GM19452 (cell line): ENCODE data around the gene TRPM2.
"Not testable (repeated sequence)": the region's sequence is repeated elsewhere in the genome, so short reads cannot be mapped to it uniquely, and the experiment has no call there.

Experiments used
- ATAC-seq: cut with Tn5 transposase; IDR thresholded peaks from one replicate; pipeline ENCODE4 v1.9.1; 2021; ENCODE audit not compliant: unreplicated experiment

The TRPM2 gene

DNA sequence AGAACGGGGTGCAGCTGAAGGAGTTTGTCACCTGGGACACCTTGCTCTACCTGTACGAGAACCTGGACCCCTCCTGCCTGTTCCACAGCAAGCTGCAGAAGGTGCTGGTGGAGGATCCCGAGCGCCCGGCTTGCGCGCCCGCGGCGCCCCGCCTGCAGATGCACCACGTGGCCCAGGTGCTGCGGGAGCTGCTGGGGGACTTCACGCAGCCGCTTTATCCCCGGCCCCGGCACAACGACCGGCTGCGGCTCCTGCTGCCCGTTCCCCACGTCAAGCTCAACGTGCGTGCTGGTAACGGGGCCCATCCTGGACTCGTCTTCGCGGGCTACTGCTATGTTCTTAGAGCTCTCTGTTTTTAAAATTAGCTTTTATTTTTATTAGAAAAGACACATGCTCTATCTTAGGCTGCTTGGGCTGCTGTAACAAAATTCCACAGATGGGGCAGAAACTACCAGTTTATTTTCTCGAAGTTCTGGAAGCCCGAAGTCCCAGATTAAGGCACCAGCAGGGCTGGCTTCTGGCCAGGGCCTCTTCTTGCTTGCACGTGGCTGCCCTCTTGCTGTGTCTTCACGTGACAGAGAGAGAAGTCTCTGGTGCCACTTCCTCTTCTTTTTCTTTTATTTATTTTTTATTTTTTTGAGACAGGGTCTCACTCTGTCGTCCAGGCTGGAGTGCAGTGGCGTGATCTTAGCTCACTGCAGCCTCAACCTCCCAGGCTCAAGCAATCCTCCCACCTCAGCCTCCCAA lies 38.1 kb downstream of the TRPM2 start:
- ATAC-seq = no peak

DNA sequence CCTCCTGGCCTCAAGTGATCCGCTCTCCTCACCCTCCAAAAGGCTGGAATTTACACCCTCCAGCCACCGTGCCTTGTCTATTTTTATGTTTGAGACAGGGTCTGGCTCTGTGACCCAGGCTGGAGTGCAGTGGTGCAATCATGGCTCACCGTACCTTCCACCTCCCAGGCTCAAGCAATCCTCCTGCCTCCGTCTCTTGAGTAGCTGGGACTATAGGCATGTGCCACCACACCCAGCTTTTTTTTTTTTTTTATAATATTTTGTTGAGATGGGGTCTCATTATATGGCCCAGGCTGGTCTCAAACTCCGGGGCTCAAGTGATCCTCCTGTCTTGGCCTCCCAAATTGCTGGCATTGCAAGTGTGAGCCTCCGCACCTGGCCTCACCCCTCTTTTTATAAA lies 38.8 kb downstream of the TRPM2 start:
- ATAC-seq = no peak

- ATAC-seq = no peak
Measured at GRCh38 chr21:44392916-44393315, 39.5 kb downstream of the TRPM2 start.

GRCh38 chr21:44394733-44395132 lies 41.3 kb downstream of the TRPM2 start:
- no peak for ATAC-seq

DNA sequence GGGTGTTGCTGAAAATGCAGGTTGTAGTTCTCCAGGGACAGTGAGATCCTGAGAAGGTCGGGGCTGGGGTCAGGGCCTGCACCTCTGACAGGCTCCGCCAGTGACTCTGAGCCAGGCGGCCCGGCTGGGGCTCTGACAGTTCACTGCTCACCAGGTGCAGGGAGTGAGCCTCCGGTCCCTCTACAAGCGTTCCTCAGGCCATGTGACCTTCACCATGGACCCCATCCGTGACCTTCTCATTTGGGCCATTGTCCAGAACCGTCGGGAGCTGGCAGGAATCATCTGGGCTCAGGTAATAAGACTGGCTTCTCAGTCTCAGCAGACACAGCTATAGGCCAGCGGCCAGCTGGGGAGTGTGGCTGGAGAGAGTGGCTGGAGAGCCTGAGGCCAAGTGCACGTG lies 41.8 kb downstream of the TRPM2 start:
- ATAC-seq = no peak

DNA sequence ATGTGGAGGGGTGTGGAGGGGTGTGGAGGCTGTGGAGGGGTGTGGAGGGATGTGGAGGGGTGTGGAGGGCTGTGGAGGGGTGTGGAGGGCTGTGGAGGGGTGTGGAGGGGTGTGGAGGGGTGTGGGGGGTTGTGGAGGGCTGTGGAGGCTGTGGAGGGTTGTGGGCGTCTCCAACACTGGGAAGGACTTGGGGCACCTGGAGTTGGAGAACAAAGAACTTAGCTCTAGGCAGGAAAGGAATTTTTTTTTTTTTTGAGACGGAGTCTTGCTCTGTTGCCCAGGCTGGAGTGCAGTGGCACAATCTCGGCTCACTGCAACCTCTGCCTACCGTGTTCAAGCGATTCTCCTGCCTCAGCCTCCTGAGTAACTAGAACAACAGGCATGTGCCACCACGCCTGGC lies 43.4 kb downstream of the TRPM2 start:
- ATAC-seq = not testable (repeated sequence)

DNA sequence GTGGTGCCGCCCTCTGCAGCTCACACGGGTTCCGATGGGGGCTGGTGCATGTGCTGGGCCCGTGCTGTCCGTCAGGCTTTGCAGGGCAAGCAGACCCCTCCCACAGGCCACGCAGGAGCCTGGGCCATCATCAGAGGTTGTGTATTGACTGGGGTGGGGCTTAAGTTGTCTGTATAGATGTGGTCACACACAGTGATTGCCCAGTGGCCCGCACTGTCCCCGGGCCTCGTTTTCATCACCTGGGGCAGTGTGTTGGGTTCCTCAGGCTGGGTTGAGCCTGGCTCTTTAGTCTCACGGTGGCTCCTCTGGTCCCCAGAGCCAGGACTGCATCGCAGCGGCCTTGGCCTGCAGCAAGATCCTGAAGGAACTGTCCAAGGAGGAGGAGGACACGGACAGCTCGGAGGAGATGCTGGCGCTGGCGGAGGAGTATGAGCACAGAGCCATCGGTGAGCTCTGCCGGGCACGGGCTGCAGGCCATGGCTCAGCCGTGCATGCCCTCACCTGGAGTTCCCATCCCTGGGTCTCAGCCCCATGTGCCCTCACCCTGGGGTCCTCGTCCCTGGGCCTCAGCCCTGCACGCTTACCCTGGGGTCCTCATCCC lies 44.1 kb downstream of the TRPM2 start:
- no peak for ATAC-seq

DNA sequence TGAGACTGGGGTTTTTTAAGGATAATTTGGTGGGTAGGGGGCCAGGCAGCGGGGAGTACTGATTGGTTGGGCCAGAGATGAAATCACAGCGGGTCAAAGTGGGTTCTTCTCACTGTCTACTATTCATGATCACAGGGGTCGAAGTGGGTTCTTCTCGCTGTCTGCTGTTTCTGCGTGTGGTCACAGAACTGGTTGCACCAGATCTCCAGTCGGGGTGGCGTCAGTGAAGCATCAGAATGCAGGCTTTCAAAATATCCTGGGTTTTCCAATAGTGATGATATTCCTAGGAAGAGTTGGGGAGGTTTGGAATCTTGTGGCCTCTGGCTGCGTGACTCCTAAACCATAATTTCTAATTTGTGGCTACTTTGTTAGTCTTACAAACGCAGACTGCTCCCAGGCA lies 45.1 kb downstream of the TRPM2 start:
- no peak for ATAC-seq

GRCh38 chr21:44399151-44399954 lies 45.9 kb downstream of the TRPM2 start:
- ATAC-seq = no peak

GRCh38 chr21:44399955-44400790 lies 46.8 kb downstream of the TRPM2 start:
- ATAC-seq = no peak

GRCh38 chr21:44400791-44401385 lies 47.5 kb downstream of the TRPM2 start:
- ATAC-seq = no peak

DNA sequence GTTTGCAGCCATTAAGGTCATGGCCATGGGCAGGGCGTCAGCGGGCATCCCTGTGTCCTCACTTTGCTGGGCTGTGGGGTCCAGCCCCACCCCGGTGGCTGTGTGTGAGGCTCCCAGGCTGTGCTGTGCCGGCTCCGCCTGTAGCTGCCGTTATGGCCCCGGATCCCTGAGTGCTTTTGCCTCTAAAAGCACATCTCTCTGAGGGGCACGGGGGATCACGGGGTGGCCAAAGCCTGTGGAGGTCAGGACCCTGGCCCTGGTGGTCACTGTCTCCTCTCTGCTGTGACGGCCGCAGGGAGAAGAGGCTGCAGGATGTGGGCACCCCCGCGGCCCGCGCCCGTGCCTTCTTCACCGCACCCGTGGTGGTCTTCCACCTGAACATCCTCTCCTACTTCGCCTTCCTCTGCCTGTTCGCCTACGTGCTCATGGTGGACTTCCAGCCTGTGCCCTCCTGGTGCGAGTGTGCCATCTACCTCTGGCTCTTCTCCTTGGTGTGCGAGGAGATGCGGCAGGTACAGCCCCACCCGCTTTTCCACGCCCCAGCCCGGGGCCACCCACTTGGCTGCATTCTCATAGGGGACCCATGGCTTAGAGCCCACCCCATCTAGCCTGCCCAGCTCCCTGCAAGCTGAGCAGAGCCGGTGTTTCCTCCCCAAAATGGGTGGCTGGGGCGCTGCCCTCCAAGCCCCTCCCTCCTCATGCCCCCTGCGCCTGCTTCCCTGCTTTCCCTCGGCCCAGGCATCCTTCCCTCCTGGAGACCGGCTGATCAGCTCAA lies 48.2 kb downstream of the TRPM2 start:
- ATAC-seq = no peak

DNA sequence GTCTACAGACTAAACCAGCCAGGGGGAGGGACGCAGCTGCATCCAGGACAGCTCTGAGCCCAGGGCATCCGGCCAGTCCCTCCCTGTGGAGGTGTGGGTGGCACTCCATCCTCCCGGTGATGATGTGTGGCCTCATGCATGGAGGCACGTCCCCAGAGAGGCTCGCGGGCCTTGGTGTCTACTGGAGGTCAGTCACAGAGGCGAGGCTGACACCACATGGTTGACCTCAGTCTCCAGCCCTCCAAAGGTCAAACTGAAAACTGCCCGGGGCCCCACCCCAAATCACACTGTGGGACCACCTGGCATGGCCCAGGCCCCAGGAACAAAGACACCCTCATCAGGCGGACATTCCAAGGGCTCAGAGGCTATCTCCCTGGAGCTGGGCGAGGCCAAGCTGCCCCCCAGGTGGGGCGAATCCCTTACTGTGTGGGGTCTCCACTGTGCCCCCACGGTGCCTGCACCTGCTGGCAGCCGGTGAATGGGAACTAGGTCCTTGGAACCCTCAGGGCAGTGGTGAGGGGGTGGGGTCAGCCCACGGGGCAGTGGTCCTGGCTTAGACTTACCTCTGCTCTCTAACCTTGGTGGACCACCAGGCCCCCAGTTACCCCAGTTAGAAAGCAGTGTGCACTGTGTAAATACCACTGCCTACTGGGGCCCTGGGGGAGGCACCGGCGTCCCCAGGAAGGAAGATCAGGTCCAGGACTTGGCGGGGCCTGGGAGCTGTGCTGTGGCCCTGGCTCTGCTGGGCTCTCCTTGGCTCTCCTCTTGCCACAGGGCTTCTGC lies 49.1 kb downstream of the TRPM2 start:
- no peak for ATAC-seq

DNA sequence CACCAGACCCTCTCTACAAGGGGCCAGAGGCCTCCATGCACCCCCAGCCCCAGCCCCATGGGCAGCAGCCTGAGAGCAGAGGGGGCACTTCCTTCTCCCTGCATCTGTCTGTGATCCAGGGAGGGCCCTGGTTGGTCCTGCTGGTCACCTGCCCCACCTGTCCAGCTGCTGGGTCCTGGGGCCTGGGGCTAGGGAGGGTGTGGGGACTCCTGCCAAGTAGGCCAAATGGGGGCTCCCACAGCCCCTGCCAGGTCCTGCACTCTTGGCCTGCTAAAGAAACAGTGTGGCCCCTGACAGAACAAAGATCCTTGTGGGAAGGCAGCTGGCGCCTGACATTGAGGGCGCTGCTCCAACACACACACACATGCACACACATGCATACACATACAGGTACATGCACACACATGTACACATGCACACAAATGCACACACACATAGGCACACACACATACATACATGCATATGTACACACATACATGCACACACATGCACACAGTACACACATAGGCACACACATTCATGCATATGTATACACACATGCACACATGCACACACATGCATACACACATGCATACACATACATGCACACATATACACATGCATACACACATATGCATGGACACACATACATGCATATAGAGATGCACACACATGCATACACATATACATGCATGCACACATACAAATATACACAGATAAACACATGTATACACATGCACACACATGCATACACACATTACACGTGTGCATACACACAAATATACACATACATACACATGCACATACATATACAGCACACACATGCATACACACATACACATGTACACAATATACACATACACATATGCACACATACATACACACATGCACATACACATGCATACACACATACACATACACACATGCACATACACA lies 49.9 kb downstream of the TRPM2 start:
- no peak for ATAC-seq

- not testable (repeated sequence) for ATAC-seq
Measured at GRCh38 chr21:44404482-44404881, 51.1 kb downstream of the TRPM2 start.

DNA sequence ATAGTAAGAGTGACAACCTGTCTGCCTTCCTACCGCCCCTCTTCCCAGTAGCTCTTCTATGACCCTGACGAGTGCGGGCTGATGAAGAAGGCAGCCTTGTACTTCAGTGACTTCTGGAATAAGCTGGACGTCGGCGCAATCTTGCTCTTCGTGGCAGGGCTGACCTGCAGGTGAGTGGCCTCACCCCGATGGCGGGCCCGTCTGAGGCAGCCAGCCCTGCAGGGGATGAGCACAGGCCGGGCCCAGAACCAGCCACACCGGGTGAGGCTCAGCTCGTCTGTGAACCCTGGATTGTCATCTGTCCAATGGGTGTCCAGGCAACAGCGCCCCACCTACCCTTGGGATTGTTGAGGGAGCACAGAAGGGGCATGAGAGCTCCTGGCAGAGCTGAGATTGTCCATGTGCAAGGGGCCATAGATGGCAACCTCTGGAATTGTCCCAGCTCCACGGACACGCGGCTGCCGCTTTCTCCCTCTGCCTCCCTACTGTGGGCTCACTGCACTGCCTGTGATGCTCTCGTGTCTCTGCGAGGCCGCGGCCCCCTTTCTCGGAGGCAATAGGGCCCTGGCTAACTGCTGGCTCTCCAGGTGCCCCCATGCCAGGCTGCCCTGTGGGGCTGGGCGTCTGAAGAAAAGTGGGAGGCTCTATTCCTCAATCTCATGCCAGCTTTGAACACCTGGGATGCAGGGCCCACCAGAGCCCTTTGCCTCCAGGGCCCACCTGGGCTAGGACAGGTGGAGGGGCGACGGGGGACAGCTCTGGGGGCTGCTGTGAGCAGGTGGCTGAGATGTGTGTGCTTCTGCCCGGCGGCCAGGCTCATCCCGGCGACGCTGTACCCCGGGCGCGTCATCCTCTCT lies 51.9 kb downstream of the TRPM2 start:
- no peak for ATAC-seq
